ENCODE results near the gene COL15A1. TPM values are rescaled to one million over a fixed set of nuclear protein-coding genes. Genes with fewer than 3 reads are reported as not detected.

COL15A1 gene
- total RNA-seq, 1 experiment from 2014 or later, result not detected

DNA sequence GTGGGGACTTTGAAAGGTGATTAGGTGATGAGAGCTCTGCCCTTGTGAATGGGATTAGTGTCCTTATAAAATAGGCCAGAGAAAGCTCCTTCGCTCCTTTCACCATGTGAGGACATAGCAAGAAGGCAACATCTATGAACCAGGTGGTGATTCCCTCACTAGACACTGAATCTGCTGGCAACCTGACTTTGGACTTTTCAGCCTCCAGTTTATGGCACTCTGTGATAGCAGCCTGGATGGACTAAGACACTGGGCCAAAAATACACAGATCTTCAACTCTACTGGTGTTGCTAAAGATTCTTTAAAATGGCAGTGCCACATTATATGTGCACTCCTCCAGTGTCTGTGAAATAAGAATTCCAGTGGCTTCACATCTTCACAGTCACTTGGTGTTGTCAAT, 41.2 kb upstream of the COL15A1 start:
- TF ChIP-seq, protein P1, sequence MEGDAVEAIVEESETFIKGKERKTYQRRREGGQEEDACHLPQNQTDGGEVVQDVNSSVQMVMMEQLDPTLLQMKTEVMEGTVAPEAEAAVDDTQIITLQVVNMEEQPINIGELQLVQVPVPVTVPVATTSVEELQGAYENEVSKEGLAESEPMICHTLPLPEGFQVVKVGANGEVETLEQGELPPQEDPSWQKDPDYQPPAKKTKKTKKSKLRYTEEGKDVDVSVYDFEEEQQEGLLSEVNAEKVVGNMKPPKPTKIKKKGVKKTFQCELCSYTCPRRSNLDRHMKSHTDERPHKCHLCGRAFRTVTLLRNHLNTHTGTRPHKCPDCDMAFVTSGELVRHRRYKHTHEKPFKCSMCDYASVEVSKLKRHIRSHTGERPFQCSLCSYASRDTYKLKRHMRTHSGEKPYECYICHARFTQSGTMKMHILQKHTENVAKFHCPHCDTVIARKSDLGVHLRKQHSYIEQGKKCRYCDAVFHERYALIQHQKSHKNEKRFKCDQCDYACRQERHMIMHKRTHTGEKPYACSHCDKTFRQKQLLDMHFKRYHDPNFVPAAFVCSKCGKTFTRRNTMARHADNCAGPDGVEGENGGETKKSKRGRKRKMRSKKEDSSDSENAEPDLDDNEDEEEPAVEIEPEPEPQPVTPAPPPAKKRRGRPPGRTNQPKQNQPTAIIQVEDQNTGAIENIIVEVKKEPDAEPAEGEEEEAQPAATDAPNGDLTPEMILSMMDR (IDR thresholded peaks at IDR 0.05; ENCODE audit: unreplicated experiment), result no peak
- Mint-ChIP-seq H3K4me1 (ENCODE audit: insufficient read depth, unreplicated experiment) (peaks cover 5% of the 10 kb centered on the region), H3K27ac (ENCODE audit: low read depth, unreplicated experiment) (no peak overlapping the region), H3K4me3 (ENCODE audit: unreplicated experiment) (no peak overlapping the region), H3K27me3 (ENCODE audit: insufficient read depth, unreplicated experiment) (peaks cover 21% of the 10 kb centered on the region), H3K36me3 (ENCODE audit: insufficient read depth, unreplicated experiment) (no peaks in the 10 kb centered on the region), H3K9me3 (ENCODE audit: unreplicated experiment) (no peaks in the 10 kb centered on the region)
- POLR2A ChIA-PET, result no interaction called here
- no TSS peak for BruUV-seq (replicated peaks)
- intact Hi-C loops (cut with micrococcal nuclease), result no loop called here
- no peak for DNase-seq (ENCODE audit: unreplicated experiment)
- CTCF ChIA-PET, result no interaction called here

DNA sequence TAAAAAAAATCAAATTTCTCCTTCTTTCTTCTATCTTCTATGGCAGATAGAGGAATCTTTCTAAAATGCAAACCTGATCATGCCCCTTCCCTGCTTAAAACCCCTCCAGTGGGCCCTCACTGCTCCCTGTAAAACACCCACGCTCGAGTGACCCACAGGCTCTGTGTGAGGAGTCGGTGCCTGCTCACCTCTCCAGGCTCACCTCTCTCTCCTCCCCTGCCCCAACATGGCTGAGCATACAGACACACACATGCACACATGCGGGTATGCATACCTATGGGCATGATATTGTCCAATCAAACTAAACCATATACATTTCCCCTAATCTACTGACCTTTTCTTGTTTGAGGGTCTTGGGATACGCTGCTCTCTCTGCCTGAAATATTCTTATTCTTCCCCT, 40.8 kb upstream of the COL15A1 start:
- ChIA-PET POLR2A (no interaction called here), CTCF (no interaction called here)
- Mint-ChIP-seq H3K9me3 (ENCODE audit: unreplicated experiment) (no peaks in the 10 kb centered on the region), H3K27me3 (ENCODE audit: insufficient read depth, unreplicated experiment) (peaks cover 21% of the 10 kb centered on the region), H3K4me3 (ENCODE audit: unreplicated experiment) (no peak overlapping the region), H3K36me3 (ENCODE audit: insufficient read depth, unreplicated experiment) (no peaks in the 10 kb centered on the region), H3K4me1 (ENCODE audit: insufficient read depth, unreplicated experiment) (peaks cover 5% of the 10 kb centered on the region), H3K27ac (ENCODE audit: low read depth, unreplicated experiment) (no peak overlapping the region)
- no TSS peak for BruUV-seq (replicated peaks)
- TF ChIP-seq, protein P1 (IDR thresholded peaks at IDR 0.05; ENCODE audit: unreplicated experiment), result no peak
- DNase-seq (ENCODE audit: unreplicated experiment), result no peak
- intact Hi-C loops (cut with micrococcal nuclease), result no loop called here

DNA sequence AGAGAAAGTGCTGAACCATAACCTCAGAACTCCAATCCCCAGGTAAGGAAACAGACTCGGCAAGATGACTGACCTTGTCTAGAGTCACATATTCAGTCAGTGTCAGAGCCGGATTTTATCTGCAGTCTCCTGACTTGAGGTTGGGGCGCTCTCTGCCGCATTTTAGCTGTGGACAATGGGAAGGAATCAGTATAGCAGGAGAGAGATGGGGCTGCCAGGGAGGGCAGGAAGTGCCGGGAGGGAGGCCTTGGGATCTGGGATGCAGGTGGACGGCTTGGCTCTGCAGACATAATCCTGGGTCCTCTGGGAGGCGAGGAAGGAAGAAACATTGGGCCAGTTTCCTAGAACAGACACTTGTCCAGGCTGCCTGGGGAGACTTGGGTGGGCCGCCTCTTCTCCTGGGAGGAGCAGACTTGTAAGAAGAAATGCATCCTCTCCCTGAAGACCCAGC, 39.7 kb upstream of the COL15A1 start:
- Mint-ChIP-seq H3K27me3 (ENCODE audit: insufficient read depth, unreplicated experiment) (peaks cover 21% of the 10 kb centered on the region), H3K4me3 (ENCODE audit: unreplicated experiment) (no peak overlapping the region), H3K4me1 (ENCODE audit: insufficient read depth, unreplicated experiment) (peaks cover 11% of the 10 kb centered on the region), H3K36me3 (ENCODE audit: insufficient read depth, unreplicated experiment) (no peaks in the 10 kb centered on the region), H3K27ac (ENCODE audit: low read depth, unreplicated experiment) (no peak overlapping the region), H3K9me3 (ENCODE audit: unreplicated experiment) (no peaks in the 10 kb centered on the region)
- CTCF ChIA-PET, result no interaction called here
- POLR2A ChIA-PET, result no interaction called here
- no peak for DNase-seq (ENCODE audit: unreplicated experiment)
- intact Hi-C loops (cut with micrococcal nuclease), result no loop called here
- no TSS peak for BruUV-seq (replicated peaks)
- TF ChIP-seq, protein P1 (IDR thresholded peaks at IDR 0.05; ENCODE audit: unreplicated experiment), result no peak

GRCh38 chr9:98905015-98905414, 38.7 kb upstream of the COL15A1 start:
- TF ChIP-seq, protein P1 (IDR thresholded peaks at IDR 0.05; ENCODE audit: unreplicated experiment), result no peak
- H3K9me3 Mint-ChIP-seq (ENCODE audit: unreplicated experiment), result no peaks in the 10 kb centered on the region
- no peaks in the 10 kb centered on the region for H3K36me3 Mint-ChIP-seq (ENCODE audit: insufficient read depth, unreplicated experiment)
- BruUV-seq (replicated peaks), result no TSS peak
- POLR2A ChIA-PET, result no interaction called here
- H3K4me3 Mint-ChIP-seq (ENCODE audit: unreplicated experiment), result no peak overlapping the region
- no peak for DNase-seq (ENCODE audit: unreplicated experiment)
- H3K4me1 Mint-ChIP-seq (ENCODE audit: insufficient read depth, unreplicated experiment), result peaks cover 11% of the 10 kb centered on the region
- H3K27me3 Mint-ChIP-seq (ENCODE audit: insufficient read depth, unreplicated experiment), result peaks cover 21% of the 10 kb centered on the region
- CTCF ChIA-PET, result interaction anchor here (0.7 kb wide), 1 partner anchor 93 kb away, joined by 3 read pairs; no protein-coding TSS in a partner anchor
- intact Hi-C loops (cut with micrococcal nuclease), result loop anchor here (5.0 kb wide), 1 partner anchor 43 kb away; no protein-coding TSS in a partner anchor
- H3K27ac Mint-ChIP-seq (ENCODE audit: low read depth, unreplicated experiment), result no peak overlapping the region

Measured in MCF 10A (cell line).